Activated T-cell treated with anti-CD3 and anti-CD28 coated beads for 48 hours (primary cell): ENCODE measurements around the gene NOTCH4.

Experiments used
- DNase-seq: peaks from one replicate; pipeline ENCODE4 v3.0.0-alpha.2; 2020; ENCODE audit warnings: low read depth

The NOTCH4 gene

GRCh38 chr6:32163559-32164258 is 60.2 kb downstream of the NOTCH4 start:
- DNase-seq: no peak

GRCh38 chr6:32158052-32158451 is 65.8 kb downstream of the NOTCH4 start:
- no peak for DNase-seq

- DNase-seq: no peak
Measured at GRCh38 chr6:32156891-32157290, 67.0 kb downstream of the NOTCH4 start.

GRCh38 chr6:32154514-32155161 is 69.2 kb downstream of the NOTCH4 start:
- DNase-seq: peak; percentile 46

- peak; percentile 78 for DNase-seq
Measured at GRCh38 chr6:32153564-32154513, 70.0 kb downstream of the NOTCH4 start, which contains the start of gene PPT2. TSS of gene PPT2 (plus strand) at chr6:32154141. CDS start at chr6:32154595, 454 bp downstream.

GRCh38 chr6:32152769-32153563 is 70.9 kb downstream of the NOTCH4 start:
- DNase-seq: no peak

GRCh38 chr6:32151863-32152768 is 71.8 kb downstream of the NOTCH4 start, which contains the start of gene PRRT1:
TSS of gene PRRT1 (minus strand) at chr6:32151939. CDS start at chr6:32151827, 112 bp downstream.
- no peak for DNase-seq

GRCh38 chr6:32151181-32151862 is 72.5 kb downstream of the NOTCH4 start:
- DNase-seq: no peak

GRCh38 chr6:32149932-32150870 is 73.7 kb downstream of the NOTCH4 start:
- DNase-seq: no peak

- DNase-seq: no peak
Measured at GRCh38 chr6:32149092-32149755, 74.6 kb downstream of the NOTCH4 start.

GRCh38 chr6:32148289-32149091 is 75.4 kb downstream of the NOTCH4 start:
- DNase-seq: peak; percentile 68

GRCh38 chr6:32147401-32148132 is 76.3 kb downstream of the NOTCH4 start:
- DNase-seq: no peak

GRCh38 chr6:32146687-32147086 is 77.2 kb downstream of the NOTCH4 start:
- DNase-seq: no peak

GRCh38 chr6:32146287-32146686 is 77.6 kb downstream of the NOTCH4 start:
- DNase-seq: no peak
